Measurements from ENCODE around the gene MARCHF9. TPM values are rescaled to one million over a fixed set of nuclear protein-coding genes. Genes with fewer than 3 reads are reported as not detected.

The MARCHF9 gene
- total RNA-seq, 1 donor from 2014 or later = 13.8 TPM

DNA sequence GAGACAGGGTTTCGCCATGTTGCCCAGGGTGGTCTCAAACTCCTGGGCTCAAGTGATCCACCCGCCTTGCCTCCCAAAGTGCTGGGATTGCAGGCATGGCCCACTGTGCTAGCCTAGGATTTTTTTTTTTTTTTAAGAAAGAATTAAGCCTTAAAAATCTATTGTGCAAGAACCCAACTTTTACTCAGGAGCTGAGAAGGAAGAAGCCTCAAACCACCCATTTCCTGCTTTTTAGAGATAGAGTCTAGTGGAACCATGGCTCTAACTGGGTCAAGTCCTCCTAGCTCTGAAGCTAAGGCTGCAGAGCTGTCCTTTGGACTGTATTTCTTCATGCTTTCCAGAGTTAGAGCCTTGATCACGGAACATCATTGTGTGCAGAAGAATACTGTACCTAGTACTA lies 26.3 kb downstream of the MARCHF9 start:
- H3K9me3 ChIP-seq (replicated peaks) = no peaks in the 10 kb centered on the region
- intact Hi-C loops (cut with micrococcal nuclease) = no loop called here
- peaks cover 19% of the 10 kb centered on the region for H3K36me3 ChIP-seq
- DNase-seq = no peak
- H3K4me1 ChIP-seq = peaks cover 21% of the 10 kb centered on the region
- no peak overlapping the region for H3K4me3 ChIP-seq
- TF ChIP-seq, protein P1, sequence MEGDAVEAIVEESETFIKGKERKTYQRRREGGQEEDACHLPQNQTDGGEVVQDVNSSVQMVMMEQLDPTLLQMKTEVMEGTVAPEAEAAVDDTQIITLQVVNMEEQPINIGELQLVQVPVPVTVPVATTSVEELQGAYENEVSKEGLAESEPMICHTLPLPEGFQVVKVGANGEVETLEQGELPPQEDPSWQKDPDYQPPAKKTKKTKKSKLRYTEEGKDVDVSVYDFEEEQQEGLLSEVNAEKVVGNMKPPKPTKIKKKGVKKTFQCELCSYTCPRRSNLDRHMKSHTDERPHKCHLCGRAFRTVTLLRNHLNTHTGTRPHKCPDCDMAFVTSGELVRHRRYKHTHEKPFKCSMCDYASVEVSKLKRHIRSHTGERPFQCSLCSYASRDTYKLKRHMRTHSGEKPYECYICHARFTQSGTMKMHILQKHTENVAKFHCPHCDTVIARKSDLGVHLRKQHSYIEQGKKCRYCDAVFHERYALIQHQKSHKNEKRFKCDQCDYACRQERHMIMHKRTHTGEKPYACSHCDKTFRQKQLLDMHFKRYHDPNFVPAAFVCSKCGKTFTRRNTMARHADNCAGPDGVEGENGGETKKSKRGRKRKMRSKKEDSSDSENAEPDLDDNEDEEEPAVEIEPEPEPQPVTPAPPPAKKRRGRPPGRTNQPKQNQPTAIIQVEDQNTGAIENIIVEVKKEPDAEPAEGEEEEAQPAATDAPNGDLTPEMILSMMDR (IDR thresholded peaks at IDR 0.05; ENCODE audit: borderline replicate concordance) = no peak
- H3K27ac ChIP-seq (replicated peaks) = no peak overlapping the region
- no peaks in the 10 kb centered on the region for H3K27me3 ChIP-seq (ENCODE audit: low read depth)

DNA sequence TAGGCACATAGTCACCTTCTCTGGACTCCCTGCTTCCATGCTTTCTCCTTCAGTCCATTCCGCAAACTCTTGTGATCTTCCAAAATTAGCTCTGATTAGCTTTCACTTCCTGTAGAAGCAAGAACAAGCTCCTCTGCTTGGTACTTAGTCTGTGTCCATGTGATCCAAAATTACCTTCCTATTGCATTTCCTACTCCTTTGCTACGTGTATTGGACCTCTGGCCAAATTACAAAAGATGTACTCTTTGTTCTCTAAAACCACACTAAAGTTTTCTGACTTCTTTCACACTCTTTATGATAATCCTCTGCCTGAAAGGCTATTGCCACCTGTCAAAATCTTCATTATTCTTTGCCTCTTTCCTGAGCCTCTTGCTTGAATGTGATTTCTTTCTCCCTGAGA lies 26.9 kb downstream of the MARCHF9 start:
- intact Hi-C loops (cut with micrococcal nuclease) = no loop called here
- DNase-seq = no peak
- no peak overlapping the region for H3K4me3 ChIP-seq

DNA sequence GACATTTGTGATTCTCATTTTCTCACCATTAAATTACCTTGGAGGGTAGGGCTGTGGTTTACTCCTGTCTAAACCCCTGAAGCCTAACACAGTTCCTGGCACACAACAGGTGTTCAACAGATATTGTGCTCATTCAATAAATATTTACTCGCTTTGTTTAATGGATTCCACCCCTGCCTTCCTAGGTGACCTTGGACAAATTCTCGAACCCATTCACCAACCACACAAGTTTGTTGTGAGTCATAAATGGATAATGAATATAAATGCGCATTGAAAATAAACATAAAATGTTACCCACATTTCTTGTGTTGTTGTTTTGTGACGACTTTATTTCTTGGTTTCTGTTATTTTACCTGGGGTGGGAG lies 27.3 kb downstream of the MARCHF9 start:
- intact Hi-C loops (cut with micrococcal nuclease) = no loop called here
- H3K9me3 ChIP-seq (replicated peaks) = no peaks in the 10 kb centered on the region

More for the DNA sequence above, 26.9 kb downstream of the MARCHF9 start:
- no peaks in the 10 kb centered on the region for H3K27me3 ChIP-seq (ENCODE audit: low read depth)
- no peak overlapping the region for H3K27ac ChIP-seq (replicated peaks)
- H3K4me1 ChIP-seq = peaks cover 21% of the 10 kb centered on the region
- TF ChIP-seq, protein P1 (IDR thresholded peaks at IDR 0.05; ENCODE audit: borderline replicate concordance) = no peak
- no peaks in the 10 kb centered on the region for H3K9me3 ChIP-seq (replicated peaks)
- H3K36me3 ChIP-seq = peaks cover 24% of the 10 kb centered on the region

DNA sequence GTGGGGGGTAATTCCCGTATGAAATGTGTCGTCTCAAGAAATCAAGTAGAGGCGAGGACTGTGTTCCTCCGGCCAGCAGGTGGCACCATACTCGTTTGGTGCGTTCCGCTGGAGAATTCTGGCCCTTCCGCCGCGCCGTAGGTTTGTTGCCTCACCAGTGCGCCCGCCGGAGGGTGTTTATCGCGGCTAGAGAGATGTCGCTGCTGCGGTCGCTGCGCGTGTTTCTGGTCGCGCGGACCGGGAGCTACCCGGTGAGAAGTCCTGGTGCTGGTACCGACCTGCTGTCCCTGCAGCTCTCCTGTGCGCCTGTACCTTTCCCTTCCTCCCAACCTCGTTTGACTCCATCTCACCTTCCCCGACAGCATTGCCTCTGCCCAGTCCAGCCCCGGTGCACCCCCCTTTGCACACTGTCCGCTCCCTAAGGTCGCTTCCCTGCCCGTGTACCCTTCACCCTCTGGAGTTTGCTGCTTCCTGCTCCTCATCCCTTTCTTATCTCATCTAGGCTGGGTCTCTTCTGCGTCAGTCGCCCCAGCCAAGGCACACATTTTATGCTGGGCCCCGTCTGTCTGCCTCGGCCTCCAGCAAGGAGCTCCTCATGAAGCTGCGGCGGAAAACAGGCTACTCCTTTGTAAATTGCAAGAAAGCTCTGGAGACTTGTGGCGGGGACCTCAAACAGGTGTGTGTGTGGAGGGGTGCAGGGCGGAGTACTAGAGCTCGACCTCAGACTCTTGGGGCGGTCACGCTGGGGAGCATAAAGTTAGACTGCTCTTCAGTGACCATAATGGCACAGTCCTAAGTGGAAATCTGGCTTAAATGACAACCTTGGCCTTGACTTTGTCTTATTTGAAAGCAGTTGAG lies 27.9 kb downstream of the MARCHF9 start, which contains the start of gene TSFM:
TSS of gene TSFM (plus strand) at position 180 of the 858 bp plus-strand sequence. CDS start at position 195, 15 bp downstream.
- Histone ChIP-seq H3K27me3 (ENCODE audit: low read depth) (no peaks in the 10 kb centered on the region), H3K36me3 (peaks cover 35% of the 10 kb centered on the region), H3K4me3 (peak within 1 kb of the TSS; percentile 96), H3K4me1 (peaks cover 21% of the 10 kb centered on the region), H3K9me3 (replicated peaks) (no peaks in the 10 kb centered on the region), H3K27ac (replicated peaks) (peak within 1 kb of the TSS; percentile 81)
- peak; percentile 98 for DNase-seq
- intact Hi-C loops (cut with micrococcal nuclease) = no loop called here
- TF ChIP-seq, protein P1 (IDR thresholded peaks at IDR 0.05; ENCODE audit: borderline replicate concordance) = peak; percentile 96

More for the DNA sequence above, 27.3 kb downstream of the MARCHF9 start:
- Histone ChIP-seq H3K4me3 (peak overlapping the region; percentile 96), H3K36me3 (peaks cover 28% of the 10 kb centered on the region), H3K27ac (replicated peaks) (peak overlapping the region; percentile 81), H3K4me1 (peaks cover 21% of the 10 kb centered on the region), H3K27me3 (ENCODE audit: low read depth) (no peaks in the 10 kb centered on the region)
- no peak for DNase-seq
- TF ChIP-seq, protein P1 (IDR thresholded peaks at IDR 0.05; ENCODE audit: borderline replicate concordance) = no peak

DNA sequence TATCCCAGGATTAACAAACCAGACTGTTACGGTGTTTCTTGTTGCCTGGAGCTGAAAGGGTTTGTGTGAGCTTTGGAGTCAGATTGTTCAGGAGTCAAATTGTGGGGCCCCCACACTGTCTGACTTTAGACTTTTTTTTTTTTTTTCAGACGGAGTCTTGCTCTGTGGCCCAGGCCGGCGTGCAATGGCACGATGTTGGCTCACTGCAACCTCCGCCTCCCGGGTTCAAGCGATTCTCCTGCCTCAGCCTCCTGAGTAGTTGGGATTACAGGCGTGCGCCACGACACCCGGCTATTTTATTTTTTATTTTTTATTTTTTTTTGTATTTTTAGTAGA lies 28.5 kb downstream of the MARCHF9 start:
- peaks cover 39% of the 10 kb centered on the region for H3K36me3 ChIP-seq
- no peaks in the 10 kb centered on the region for H3K9me3 ChIP-seq (replicated peaks)
- H3K27ac ChIP-seq (replicated peaks) = no peak overlapping the region
- TF ChIP-seq, protein P1 (IDR thresholded peaks at IDR 0.05; ENCODE audit: borderline replicate concordance) = no peak
- no peak for DNase-seq
- peak overlapping the region; percentile 96 for H3K4me3 ChIP-seq
- intact Hi-C loops (cut with micrococcal nuclease) = no loop called here
- no peaks in the 10 kb centered on the region for H3K27me3 ChIP-seq (ENCODE audit: low read depth)
- H3K4me1 ChIP-seq = peaks cover 21% of the 10 kb centered on the region
